Measurements from ENCODE around the gene VWA3B.

Gene VWA3B

DNA sequence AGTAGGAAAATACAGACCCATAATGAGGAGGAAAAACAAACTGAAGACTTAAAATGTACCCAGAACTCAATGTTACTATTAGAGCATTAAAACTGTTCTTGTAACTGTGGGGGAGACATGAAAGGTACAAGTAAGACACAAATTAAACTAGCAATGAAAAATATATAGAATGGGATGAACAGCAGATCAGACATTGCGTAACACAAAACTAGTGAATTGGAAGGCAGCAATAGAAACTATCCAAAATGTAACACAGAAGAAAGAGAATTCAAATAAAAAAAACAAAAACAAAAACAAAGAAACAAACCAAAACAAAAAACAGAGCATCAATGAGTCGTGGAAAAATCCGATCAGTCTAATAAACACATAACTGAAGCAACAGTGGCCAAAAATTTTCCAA, 132.2 kb downstream of the VWA3B start:
- Histone ChIP-seq H3K9me2 (replicated peaks; ENCODE audit: insufficient read depth, low read length) (no peaks in the 10 kb centered on the region), H4K20me1 (ENCODE audit: low read depth, low read length) (no peaks in the 10 kb centered on the region), H3K79me2 (ENCODE audit: insufficient read depth, low read length) (no peaks in the 10 kb centered on the region), H3K9me3 (ENCODE audit: insufficient read depth, low read length) (0 out of 2 replicates have a peak, but pooled peaks cover 5% of the 10 kb centered on the region), H2AFZ (ENCODE audit: low read depth, low read length, severe bottlenecking) (no peak overlapping the region), H3K9ac (ENCODE audit: low read length) (no peak overlapping the region), H3F3A (ENCODE audit: insufficient read depth) (no peaks in the 10 kb centered on the region), H3K36me3 (ENCODE audit: low read length) (no peaks in the 10 kb centered on the region), H3K27me3 (ENCODE audit: low read length) (no peaks in the 10 kb centered on the region), H3K27ac (ENCODE audit: low read depth, low read length) (no peak overlapping the region), H3K4me3 (ENCODE audit: insufficient read depth, low read length, poor library complexity, severe bottlenecking) (no peak overlapping the region), H3K4me2 (ENCODE audit: low read depth, low read length, poor library complexity, severe bottlenecking) (no peak overlapping the region)
- TF ChIP-seq, protein P1, sequence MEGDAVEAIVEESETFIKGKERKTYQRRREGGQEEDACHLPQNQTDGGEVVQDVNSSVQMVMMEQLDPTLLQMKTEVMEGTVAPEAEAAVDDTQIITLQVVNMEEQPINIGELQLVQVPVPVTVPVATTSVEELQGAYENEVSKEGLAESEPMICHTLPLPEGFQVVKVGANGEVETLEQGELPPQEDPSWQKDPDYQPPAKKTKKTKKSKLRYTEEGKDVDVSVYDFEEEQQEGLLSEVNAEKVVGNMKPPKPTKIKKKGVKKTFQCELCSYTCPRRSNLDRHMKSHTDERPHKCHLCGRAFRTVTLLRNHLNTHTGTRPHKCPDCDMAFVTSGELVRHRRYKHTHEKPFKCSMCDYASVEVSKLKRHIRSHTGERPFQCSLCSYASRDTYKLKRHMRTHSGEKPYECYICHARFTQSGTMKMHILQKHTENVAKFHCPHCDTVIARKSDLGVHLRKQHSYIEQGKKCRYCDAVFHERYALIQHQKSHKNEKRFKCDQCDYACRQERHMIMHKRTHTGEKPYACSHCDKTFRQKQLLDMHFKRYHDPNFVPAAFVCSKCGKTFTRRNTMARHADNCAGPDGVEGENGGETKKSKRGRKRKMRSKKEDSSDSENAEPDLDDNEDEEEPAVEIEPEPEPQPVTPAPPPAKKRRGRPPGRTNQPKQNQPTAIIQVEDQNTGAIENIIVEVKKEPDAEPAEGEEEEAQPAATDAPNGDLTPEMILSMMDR (IDR thresholded peaks at IDR 0.05; ENCODE audit: insufficient read depth, low read length, poor library complexity, severe bottlenecking) = no peak
- TF ChIP-seq EZH2phosphoT487 (conservative IDR thresholded peaks at IDR 0.05; ENCODE audit: low read length) = no peak

DNA sequence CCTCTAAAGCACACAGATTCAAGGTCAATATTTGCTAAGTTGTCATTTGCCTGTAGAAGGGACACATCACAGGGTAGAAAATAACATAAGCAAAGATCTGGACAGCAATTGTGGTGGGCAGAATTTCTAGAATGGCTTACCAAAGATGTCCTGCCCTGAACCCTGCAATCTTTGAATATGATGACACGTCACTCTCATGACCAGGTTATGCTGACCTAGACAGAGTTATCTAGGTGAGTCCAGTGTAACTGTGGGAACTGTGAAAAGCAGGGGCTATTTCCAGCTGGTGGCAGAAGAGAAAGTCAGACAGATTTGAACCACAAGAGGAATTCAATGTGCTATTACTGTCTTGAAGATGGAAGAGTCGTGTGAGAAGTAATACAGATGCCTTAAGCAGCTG, 147.0 kb downstream of the VWA3B start:
- Histone ChIP-seq H3K4me3 (ENCODE audit: insufficient read depth, low read length, poor library complexity, severe bottlenecking) (no peak overlapping the region), H2AFZ (ENCODE audit: low read depth, low read length, severe bottlenecking) (no peak overlapping the region), H3K79me2 (ENCODE audit: insufficient read depth, low read length) (no peaks in the 10 kb centered on the region), H3K9me3 (ENCODE audit: insufficient read depth, low read length) (no peaks in the 10 kb centered on the region), H3F3A (ENCODE audit: insufficient read depth) (no peaks in the 10 kb centered on the region), H3K36me3 (ENCODE audit: low read length) (no peaks in the 10 kb centered on the region), H3K9me2 (replicated peaks; ENCODE audit: insufficient read depth, low read length) (no peaks in the 10 kb centered on the region), H3K27me3 (ENCODE audit: low read length) (no peaks in the 10 kb centered on the region), H3K27ac (ENCODE audit: low read depth, low read length) (no peak overlapping the region), H4K20me1 (ENCODE audit: low read depth, low read length) (no peaks in the 10 kb centered on the region), H3K9ac (ENCODE audit: low read length) (no peak overlapping the region), H3K4me2 (ENCODE audit: low read depth, low read length, poor library complexity, severe bottlenecking) (no peak overlapping the region)
- TF ChIP-seq, protein P1 (IDR thresholded peaks at IDR 0.05; ENCODE audit: insufficient read depth, low read length, poor library complexity, severe bottlenecking) = no peak
- no peak for TF ChIP-seq EZH2phosphoT487 (conservative IDR thresholded peaks at IDR 0.05; ENCODE audit: low read length)

DNA sequence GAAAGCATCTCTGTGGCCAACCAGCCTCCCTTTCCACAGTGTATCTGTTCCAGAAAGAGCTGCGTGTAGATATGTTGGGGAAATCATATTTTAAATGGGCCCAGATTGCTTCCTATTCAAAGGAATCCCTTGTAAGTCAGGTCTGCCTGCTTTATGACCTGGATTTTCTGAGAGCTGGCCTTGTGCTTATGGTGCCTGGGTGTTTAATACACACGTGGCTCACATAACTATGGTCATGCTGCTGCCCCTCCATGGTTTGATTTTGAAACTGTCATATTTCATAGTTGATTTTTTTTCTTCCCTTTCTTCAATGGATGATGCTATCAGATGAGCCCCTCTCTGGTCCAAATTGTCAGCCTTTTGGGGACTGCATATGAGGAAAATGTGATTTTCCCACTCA, 147.8 kb downstream of the VWA3B start:
- H3K27me3 ChIP-seq (ENCODE audit: low read length) = no peaks in the 10 kb centered on the region
- TF ChIP-seq, protein P1 (IDR thresholded peaks at IDR 0.05; ENCODE audit: insufficient read depth, low read length, poor library complexity, severe bottlenecking) = no peak
- TF ChIP-seq EZH2phosphoT487 (conservative IDR thresholded peaks at IDR 0.05; ENCODE audit: low read length) = no peak
- no peaks in the 10 kb centered on the region for H3K9me3 ChIP-seq (ENCODE audit: insufficient read depth, low read length)
- no peak overlapping the region for H3K27ac ChIP-seq (ENCODE audit: low read depth, low read length)
- no peak overlapping the region for H3K4me3 ChIP-seq (ENCODE audit: insufficient read depth, low read length, poor library complexity, severe bottlenecking)
- no peaks in the 10 kb centered on the region for H3F3A ChIP-seq (ENCODE audit: insufficient read depth)
- no peaks in the 10 kb centered on the region for H3K36me3 ChIP-seq (ENCODE audit: low read length)
- no peak overlapping the region for H3K9ac ChIP-seq (ENCODE audit: low read length)
- no peak overlapping the region for H2AFZ ChIP-seq (ENCODE audit: low read depth, low read length, severe bottlenecking)
- no peaks in the 10 kb centered on the region for H3K79me2 ChIP-seq (ENCODE audit: insufficient read depth, low read length)
- H4K20me1 ChIP-seq (ENCODE audit: low read depth, low read length) = no peaks in the 10 kb centered on the region
- H3K9me2 ChIP-seq (replicated peaks; ENCODE audit: insufficient read depth, low read length) = no peaks in the 10 kb centered on the region
- H3K4me2 ChIP-seq (ENCODE audit: low read depth, low read length, poor library complexity, severe bottlenecking) = no peak overlapping the region
